Memory B cell (primary cell): ENCODE measurements around the gene CAPN12.
A peak's percentile ranks its signal among the peaks of the same experiment; 100 is the strongest.
"Not testable (repeated sequence)": the region's sequence is repeated elsewhere in the genome, so short reads cannot be mapped to it uniquely, and the experiment has no call there.

ENCODE experiments used
- ATAC-seq: fragments of 150-1000 bp; cut with Tn5 transposase; 2 replicates; pipeline ENCODE4 v1.10.0; 2021; ENCODE audit warnings: low read depth, mild to moderate bottlenecking, moderate library complexity
- DNase-seq, 2 donors: peaks; one replicate each; pipeline ENCODE4 v3.0.0; 2022; ENCODE audit warnings: low spot score in 2 of 2
- H3K27ac Mint-ChIP-seq: one replicate; pipeline ENCODE4 v1.8.0; 2022; ENCODE audit warnings: mild to moderate bottlenecking, moderate library complexity, mixed read lengths
- H3K27me3 Mint-ChIP-seq: one replicate; pipeline ENCODE4 v1.8.0; 2022; ENCODE audit warnings: mixed read lengths
- H3K36me3 Mint-ChIP-seq: one replicate; pipeline ENCODE4 v1.8.0; 2022; ENCODE audit warnings: mild to moderate bottlenecking, mixed read lengths
- H3K4me1 Mint-ChIP-seq: one replicate; pipeline ENCODE4 v1.8.0; 2022; ENCODE audit warnings: mixed read lengths
- H3K4me3 Mint-ChIP-seq: one replicate; pipeline ENCODE4 v1.8.0; 2022; ENCODE audit warnings: mild to moderate bottlenecking, moderate library complexity, mixed read lengths
- H3K9me3 Mint-ChIP-seq: one replicate; pipeline ENCODE4 v1.8.0; 2022; ENCODE audit warnings: mixed read lengths

The CAPN12 gene

DNA sequence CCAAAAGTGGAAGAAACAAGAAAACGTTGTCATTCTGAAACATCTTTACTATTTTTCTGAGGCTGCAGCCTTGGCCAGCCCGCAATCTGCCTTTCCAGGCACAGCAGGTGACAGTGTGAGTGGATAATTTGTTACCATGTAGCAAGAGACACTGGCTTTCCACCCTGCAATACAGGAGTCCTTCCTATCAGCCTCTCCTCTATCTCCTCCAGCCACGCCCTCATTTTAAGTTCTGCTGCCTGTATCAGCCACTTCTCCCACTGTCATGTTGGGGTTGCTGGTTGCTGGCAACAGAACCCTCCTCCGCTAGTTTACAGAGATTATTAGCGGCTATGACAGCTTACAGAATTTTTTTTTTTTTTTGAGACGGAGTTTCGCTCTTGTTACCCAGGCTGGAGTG, 36.8 kb upstream of the CAPN12 start:
- no peaks in the 10 kb centered on the region for H3K9me3 Mint-ChIP-seq
- H3K27ac Mint-ChIP-seq = no peak overlapping the region
- H3K4me3 Mint-ChIP-seq = no peak overlapping the region
- H3K27me3 Mint-ChIP-seq = peaks cover 4% of the 10 kb centered on the region
- ATAC-seq (no peak), DNase-seq (no peak)
- no peaks in the 10 kb centered on the region for H3K36me3 Mint-ChIP-seq
- no peaks in the 10 kb centered on the region for H3K4me1 Mint-ChIP-seq

DNA sequence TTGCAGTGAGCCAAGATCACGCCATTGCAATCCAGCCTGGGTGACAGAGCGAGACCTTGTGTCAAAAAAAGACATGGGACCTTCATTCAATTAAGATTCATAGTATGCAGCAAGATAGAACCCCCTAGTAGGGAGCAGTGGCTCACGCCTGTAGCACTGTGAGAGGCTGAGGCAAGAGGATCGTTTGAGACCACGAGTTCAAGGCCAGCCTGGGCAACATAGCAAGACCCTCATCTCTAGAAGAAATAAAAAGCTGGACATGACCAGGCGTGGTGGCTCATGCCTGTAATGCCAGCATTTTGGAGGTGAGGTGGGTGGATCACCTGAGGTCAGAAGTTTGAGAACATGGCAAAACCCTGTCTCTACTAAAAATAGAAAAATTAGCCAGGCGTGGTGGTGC, 36.2 kb upstream of the CAPN12 start:
- ATAC-seq (no peak), DNase-seq (no peak)
- peaks cover 4% of the 10 kb centered on the region for H3K27me3 Mint-ChIP-seq
- no peak overlapping the region for H3K27ac Mint-ChIP-seq
- H3K4me3 Mint-ChIP-seq = no peak overlapping the region
- no peaks in the 10 kb centered on the region for H3K9me3 Mint-ChIP-seq
- H3K4me1 Mint-ChIP-seq = no peaks in the 10 kb centered on the region
- H3K36me3 Mint-ChIP-seq = no peaks in the 10 kb centered on the region

DNA sequence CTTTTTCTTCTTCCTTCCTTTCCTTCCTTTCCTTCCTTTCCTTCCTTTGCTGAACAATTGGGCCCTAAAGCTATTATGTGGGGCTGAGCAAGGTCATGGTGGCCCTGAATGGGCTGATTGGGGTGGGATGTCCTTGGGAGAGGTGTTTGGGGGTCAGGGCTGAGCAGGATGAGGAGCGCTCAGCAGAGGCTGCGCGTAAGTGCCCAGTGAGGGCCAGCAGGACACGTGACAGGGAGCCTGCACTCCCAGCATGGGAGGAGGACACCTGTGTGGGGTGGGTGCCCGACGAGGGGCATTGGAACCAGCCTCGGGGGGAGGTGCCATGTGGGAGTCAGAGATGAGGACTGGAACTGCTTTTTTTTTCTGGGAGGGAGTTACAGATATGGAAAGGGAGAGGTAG, 34.5 kb upstream of the CAPN12 start:
- Mint-ChIP-seq H3K27ac (no peak overlapping the region), H3K9me3 (no peaks in the 10 kb centered on the region), H3K36me3 (no peaks in the 10 kb centered on the region), H3K27me3 (peaks cover 4% of the 10 kb centered on the region), H3K4me3 (no peak overlapping the region), H3K4me1 (no peaks in the 10 kb centered on the region)
- DNase-seq (no peak), ATAC-seq (no peak)

DNA sequence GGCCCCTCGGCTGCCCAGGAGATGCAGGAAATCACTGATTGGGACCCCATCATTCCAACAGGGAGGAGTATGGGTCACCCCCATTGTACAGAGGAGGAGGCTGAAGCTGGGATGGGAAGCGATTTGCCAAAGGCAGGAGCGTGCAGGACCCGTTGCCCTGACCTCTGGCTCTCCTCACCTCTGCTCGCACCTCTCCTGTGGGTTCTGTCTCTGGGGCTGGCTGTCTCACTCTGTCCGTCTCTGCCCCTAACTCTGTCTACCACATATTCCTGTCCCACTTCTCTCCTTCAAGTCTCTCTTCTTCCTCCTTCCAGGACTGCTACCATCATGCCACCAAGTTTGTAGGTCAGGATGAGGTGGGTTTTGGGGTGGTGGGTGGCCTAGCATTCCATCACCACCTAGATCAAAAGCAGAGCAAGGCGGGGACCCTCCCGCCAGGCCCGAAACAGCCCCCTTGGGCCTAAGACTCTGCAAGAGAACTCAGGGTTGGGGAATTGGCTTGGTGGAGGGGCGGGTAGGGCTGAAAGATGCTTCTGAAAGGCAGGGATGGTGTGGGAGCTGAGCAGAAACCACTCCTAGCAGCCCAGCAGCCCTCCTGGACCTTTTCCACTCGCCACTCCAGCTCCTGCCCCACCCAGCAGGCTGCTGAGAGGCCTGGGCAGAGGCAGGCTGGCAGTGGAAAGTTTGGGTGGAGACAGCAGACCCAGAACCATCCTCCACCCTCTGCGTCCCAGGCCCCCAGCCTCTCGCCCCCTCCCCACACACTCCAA, 30.1 kb upstream of the CAPN12 start:
- Mint-ChIP-seq H3K4me3 (no peak overlapping the region), H3K4me1 (peaks cover under 1% of the 10 kb centered on the region), H3K9me3 (no peaks in the 10 kb centered on the region), H3K27ac (no peak overlapping the region), H3K27me3 (peaks cover 4% of the 10 kb centered on the region), H3K36me3 (no peaks in the 10 kb centered on the region)
- ATAC-seq (no peak), DNase-seq (no peak)

DNA sequence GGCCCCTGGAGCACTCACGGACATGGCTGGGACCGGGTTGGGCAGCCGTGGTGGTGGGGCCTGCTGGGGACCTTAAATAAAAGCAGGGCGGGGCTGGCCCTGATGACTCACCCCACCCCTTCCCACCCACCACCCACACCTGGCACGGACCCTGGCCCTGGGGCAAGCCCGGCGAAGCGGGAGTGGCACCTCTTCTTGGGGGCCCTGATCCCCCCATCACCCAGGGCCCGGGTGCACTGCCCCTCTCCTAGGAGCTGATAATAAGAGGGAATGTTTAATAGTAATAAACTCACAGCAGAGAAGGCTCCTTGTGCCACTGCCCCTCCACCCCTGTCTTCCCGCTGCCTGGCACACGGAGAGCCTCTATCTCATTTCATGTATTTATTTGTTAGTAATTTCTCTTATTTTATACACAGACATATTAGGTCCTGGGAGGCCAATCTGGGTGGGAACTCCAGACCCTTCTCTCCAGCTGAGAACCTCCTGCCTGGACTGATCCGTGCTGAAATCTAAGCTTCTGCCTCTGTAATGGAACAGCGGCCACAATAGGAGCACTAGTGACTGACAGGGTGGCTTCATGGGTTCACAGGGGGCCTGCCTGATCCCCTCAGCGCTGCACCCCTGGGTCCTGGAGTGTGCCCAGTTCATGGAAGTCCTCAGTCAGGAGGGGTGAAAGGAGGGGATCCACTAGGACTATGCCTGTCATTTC, 29.3 kb upstream of the CAPN12 start, which contains the start of gene LGALS7:
Gene LGALS7, minus strand, starts transcription at position 49 of the 709 bp plus-strand sequence. Its CDS starts 25 bp downstream, at position 24.
- H3K36me3 Mint-ChIP-seq = no peaks in the 10 kb centered on the region
- H3K27ac Mint-ChIP-seq = no peak within 1 kb of the TSS
- no peak within 1 kb of the TSS for H3K4me3 Mint-ChIP-seq
- H3K4me1 Mint-ChIP-seq = peaks cover 5% of the 10 kb centered on the region
- H3K9me3 Mint-ChIP-seq = no peaks in the 10 kb centered on the region
- H3K27me3 Mint-ChIP-seq = peaks cover under 1% of the 10 kb centered on the region
- no peak for DNase-seq
- ATAC-seq = no peak

DNA sequence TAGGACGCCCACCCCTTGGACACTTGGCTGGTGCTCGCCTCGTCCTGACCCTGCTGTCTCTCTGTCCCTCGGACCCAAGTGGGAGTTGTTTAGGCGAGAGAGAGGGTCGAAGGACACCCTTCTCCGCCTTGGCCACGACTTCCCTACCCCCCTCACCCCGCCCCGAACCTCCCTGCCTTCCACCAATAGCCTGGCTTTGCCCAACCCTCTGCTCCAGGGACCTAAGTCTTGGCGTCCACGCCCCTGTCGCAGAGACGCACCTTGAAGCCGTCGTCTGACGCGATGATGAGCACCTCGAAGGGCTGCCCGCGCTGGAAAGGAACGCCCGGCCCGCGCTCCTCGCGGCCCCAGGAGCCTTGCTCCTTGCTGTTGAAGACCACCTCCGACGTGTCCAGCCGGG, 27.3 kb upstream of the CAPN12 start:
- not testable (repeated sequence) for H3K9me3 Mint-ChIP-seq, H3K27ac Mint-ChIP-seq, H3K4me3 Mint-ChIP-seq, H3K4me1 Mint-ChIP-seq, H3K27me3 Mint-ChIP-seq, H3K36me3 Mint-ChIP-seq, ATAC-seq, DNase-seq

DNA sequence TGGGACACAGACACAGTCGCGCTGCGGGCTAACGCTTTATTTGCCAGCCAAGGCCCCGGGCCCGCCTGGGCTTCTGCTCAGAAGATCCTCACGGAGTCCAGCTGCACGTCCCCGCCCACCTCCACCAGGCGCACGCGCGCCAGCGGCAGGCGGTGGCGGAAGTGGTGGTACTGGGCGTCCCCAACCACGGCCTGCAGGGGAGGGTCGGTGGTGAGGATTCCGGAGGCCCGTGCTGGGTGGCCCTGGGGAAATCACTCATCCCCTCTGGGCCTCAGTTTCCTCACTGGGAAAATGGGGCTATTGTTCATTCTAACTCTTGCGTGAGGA, 26.6 kb upstream of the CAPN12 start:
- H3K36me3 Mint-ChIP-seq, H3K4me1 Mint-ChIP-seq, H3K9me3 Mint-ChIP-seq, DNase-seq, H3K27me3 Mint-ChIP-seq, H3K4me3 Mint-ChIP-seq, H3K27ac Mint-ChIP-seq: not testable (repeated sequence)
- peak; percentile 54 for ATAC-seq

DNA sequence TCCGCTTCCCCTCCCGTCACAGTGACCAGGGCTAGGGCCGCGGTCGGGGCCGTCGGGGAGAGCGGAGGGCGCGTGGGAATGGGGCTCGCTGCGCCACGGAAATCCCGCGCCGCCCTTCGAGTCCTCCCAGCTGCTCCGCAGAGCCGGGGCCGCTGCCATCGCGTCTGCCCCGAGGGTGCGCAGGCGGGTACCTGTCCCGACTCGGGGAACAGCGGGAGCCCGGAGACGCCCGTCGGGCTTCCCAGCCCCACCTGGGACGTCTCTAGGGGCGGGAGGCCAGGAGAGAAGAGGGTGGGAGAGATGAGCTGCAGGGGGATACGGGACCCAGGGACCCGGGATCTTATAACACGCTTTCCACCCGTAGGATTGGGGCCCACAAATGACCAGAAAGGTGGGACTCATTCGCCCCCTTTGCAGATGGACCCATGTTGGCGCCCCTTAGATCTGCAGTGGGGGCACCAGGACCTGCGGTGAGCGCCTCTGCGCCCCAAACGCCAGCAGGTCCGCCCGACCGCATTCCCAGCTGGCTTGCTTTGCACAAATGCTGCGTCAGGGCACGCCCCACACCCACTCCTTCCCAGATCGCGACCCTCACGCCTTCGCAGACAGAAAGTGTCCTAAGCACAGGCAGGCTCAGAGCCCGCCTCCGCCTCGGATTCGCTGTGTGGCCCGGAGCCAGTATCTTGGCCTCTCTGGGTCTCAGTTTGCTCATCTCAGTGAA, 26.1 kb upstream of the CAPN12 start:
- peak; percentile 7 for ATAC-seq
- not testable (repeated sequence) for H3K4me1 Mint-ChIP-seq, H3K9me3 Mint-ChIP-seq, H3K27ac Mint-ChIP-seq, DNase-seq, H3K27me3 Mint-ChIP-seq, H3K36me3 Mint-ChIP-seq
- H3K4me3 Mint-ChIP-seq = peak overlapping the region; percentile 75

DNA sequence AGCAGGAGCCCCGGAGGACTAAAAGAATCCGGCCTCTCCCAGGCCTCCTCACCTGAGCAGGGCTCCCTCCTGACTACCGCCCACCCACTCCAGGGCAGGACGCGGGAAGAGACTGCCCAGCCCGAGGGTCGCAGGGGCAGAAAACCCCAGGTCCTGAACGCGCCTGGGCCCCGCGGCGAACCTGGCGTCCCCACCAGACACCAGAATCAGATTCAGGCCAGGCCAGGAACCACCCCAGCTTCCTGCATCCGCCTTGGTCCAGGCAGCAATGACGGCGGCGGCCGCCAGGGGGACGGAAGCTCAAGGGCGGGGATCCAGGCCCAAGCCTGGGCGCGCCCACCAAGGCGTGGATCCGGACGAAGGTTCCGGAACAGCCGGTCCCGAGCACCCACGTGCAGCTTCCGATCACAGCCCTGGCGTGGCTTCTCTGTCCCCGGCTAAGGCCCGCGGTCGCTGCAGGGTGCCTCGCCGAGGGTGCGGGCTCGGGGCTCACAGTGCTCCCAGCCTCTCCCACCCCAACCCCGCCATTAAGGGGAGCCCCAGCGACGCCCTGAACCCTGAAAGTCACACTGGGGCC, 25.4 kb upstream of the CAPN12 start:
- peak; percentile 90 for ATAC-seq
- DNase-seq = peak; percentile 93 to 97
- Mint-ChIP-seq H3K27ac (peak overlapping the region; percentile 87), H3K27me3 (no peaks in the 10 kb centered on the region), H3K9me3 (no peaks in the 10 kb centered on the region), H3K4me1 (peaks cover 7% of the 10 kb centered on the region), H3K4me3 (peak overlapping the region; percentile 75), H3K36me3 (no peaks in the 10 kb centered on the region)

DNA sequence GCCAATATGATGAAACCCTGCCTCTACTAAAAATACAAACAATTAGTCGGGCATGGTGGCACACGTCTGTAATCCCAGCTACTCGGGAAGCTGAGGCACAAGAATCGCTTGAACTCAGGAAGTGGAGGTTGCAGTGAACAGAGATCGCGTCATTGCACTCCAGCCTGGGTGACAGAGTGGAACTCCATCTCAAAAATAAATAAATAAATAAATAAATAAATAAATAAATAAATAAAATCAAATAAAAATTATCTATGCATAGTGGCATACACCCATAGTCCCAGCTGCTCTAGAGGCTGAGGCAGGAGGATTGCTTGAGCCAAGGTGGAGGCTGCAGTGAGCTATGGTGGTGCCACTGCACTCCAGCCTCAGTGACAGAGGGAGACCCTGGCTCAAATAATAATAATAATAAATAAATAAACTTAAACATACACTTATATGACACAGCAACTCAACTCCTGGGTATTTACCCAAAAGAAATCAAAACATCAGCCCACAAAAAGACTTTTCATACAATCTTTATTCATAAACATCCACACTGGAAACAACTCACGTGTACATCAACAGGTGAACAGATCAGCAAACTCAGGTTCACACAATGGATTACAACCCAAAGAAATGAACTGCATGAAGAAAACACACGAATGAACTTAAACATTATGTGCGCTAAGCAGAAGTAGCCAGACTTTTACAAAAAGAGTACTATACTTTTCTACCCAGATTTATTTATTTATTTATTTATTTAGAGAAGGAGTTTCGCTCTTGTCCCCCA, 22.2 kb upstream of the CAPN12 start:
- no peaks in the 10 kb centered on the region for H3K36me3 Mint-ChIP-seq
- peaks cover 13% of the 10 kb centered on the region for H3K4me1 Mint-ChIP-seq
- no peak overlapping the region for H3K4me3 Mint-ChIP-seq
- ATAC-seq (no peak), DNase-seq (no peak)
- no peaks in the 10 kb centered on the region for H3K27me3 Mint-ChIP-seq
- no peaks in the 10 kb centered on the region for H3K9me3 Mint-ChIP-seq
- no peak overlapping the region for H3K27ac Mint-ChIP-seq

DNA sequence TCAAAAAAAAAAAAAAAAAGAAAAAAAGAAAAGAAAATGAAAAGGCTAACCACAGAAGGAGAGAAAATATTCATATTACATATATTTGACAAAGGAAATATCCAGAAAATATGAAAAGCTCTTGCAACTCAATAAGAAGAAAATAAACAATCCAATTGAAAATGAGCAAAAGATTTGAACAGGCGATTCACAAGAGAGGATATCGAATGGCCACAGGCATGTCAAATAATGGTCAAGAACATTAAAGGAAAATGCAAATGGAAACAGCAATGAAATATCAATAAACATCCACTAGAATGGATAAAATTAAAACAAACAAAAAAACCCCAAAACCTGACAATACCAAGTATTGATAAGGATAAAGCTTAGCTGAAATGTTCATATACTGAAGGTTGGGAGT, 20.9 kb upstream of the CAPN12 start:
- H3K27ac Mint-ChIP-seq = no peak overlapping the region
- DNase-seq (no peak), ATAC-seq (no peak)
- no peaks in the 10 kb centered on the region for H3K36me3 Mint-ChIP-seq
- no peaks in the 10 kb centered on the region for H3K27me3 Mint-ChIP-seq
- H3K9me3 Mint-ChIP-seq = no peaks in the 10 kb centered on the region
- peaks cover 13% of the 10 kb centered on the region for H3K4me1 Mint-ChIP-seq
- no peak overlapping the region for H3K4me3 Mint-ChIP-seq

DNA sequence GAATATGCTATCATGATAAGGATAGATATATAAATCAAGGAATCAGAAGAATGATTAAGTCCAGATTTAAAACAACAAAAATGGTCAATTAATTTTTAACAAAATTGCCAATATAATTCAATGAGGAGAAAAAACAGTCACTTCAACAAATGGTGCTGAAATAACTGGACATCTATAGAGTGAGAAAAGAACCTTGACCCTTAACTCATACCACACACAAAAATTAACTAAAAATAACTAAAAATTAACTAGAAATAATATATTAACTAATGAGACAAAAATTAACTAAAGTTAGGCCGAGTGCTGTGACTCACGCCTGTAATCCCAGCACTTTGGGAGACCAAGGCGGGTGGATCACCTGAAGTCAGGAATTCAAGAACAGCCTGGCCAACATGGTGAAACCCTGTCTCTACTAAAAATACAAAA, 19.5 kb upstream of the CAPN12 start:
- H3K27me3 Mint-ChIP-seq = no peaks in the 10 kb centered on the region
- ATAC-seq (no peak), DNase-seq (no peak)
- H3K4me1 Mint-ChIP-seq = peaks cover 10% of the 10 kb centered on the region
- no peak overlapping the region for H3K27ac Mint-ChIP-seq
- H3K9me3 Mint-ChIP-seq = no peaks in the 10 kb centered on the region
- no peak overlapping the region for H3K4me3 Mint-ChIP-seq
- H3K36me3 Mint-ChIP-seq = no peaks in the 10 kb centered on the region

DNA sequence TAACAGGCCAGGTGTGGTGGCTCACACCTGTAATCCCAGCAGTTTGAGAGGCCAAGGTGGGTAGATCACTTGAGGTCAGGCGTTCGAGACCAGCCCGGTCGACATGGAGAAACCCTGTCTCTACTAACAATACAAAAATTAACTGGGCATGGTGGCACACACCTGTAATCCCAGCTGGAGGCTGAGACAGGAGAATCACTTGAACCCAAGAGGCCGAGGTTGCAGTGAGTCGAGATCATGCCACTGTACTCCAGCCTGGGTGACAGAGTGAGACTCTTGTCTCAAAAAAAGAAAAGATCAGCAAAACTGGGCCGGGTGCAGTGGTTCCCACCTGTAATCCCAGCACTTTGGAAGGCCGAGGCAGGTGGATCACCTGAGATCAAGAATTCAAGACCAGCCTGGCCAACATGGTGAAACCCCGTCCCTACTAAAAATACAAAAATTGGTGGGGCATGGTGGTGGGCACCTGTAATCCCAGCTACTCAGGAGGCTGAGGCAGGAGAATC, 17.7 kb upstream of the CAPN12 start:
- not testable (repeated sequence) for H3K4me3 Mint-ChIP-seq, H3K27me3 Mint-ChIP-seq

More for the DNA sequence above, 17.7 kb upstream of the CAPN12 start:
- peak overlapping the region; percentile 58 for H3K27ac Mint-ChIP-seq
- not testable (repeated sequence) for DNase-seq, ATAC-seq, H3K36me3 Mint-ChIP-seq, H3K4me1 Mint-ChIP-seq, H3K9me3 Mint-ChIP-seq
